HG02970 (cell line): ENCODE results near the gene DNAJB8.

Source experiments
- ATAC-seq: cut with Tn5 transposase; IDR thresholded peaks from one replicate; pipeline ENCODE4 v1.9.1; 2021; ENCODE audit warnings: mild to moderate bottlenecking, moderate library complexity, moderate number of reproducible peaks; ENCODE audit not compliant: unreplicated experiment, low FRiP score

Gene DNAJB8

GRCh38 chr3:128484404-128485281 is 18.0 kb upstream of the DNAJB8 start:
- ATAC-seq = no peak

- ATAC-seq = no peak
Observed at GRCh38 chr3:128483657-128484403, 17.1 kb upstream of the DNAJB8 start.

GRCh38 chr3:128482666-128483656 is 16.3 kb upstream of the DNAJB8 start:
- ATAC-seq = no peak

- ATAC-seq = no peak
Observed at GRCh38 chr3:128482175-128482574, 15.5 kb upstream of the DNAJB8 start.

GRCh38 chr3:128481438-128481942 is 14.8 kb upstream of the DNAJB8 start:
- no peak for ATAC-seq

GRCh38 chr3:128480717-128481437 is 14.2 kb upstream of the DNAJB8 start:
- ATAC-seq = no peak

DNA sequence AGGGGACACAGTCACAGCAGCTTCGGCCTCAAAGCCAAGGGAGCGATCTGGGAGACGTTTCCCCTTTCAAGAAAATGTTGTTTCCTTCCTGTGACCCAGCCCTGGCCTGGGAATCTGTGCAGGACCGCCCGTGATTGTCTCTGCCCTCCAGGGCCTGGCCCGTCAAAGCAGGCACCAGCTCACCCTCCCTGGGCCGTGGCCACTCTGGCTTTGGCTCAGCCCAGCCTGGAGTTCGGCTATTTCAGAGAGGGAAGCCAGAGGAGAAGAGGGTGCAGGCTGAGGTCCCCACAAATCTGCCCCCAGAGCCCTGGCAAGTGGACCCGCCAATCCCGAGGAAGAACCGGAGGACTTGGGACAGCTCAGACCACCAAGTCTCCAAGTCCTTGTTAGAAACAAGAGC is 13.6 kb upstream of the DNAJB8 start:
- no peak for ATAC-seq

DNA sequence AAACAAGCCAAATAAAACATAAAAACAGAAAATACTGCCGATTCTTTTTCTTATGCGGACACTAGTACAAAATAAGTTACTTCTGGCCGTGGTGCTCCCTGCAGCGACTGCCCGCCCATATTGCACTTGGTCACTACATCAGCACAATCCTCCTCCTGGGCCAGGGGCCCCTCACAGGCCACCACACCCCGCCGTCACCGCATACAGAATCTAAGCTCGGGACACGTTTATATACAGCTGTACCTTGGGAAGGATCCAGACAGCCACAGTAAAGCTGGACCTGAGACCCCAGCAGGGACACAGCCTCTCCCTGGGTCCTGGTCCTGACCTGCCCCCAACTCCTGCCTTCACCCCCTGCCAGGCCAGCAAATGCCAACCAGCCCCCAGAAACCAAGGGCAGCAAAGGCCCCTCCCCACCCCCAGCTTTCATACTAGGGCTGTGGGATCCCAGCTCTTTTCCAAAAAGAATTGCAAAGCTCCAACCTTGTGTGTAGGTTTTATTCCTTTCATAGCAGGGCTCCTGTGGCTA is 12.9 kb upstream of the DNAJB8 start:
- no peak for ATAC-seq

DNA sequence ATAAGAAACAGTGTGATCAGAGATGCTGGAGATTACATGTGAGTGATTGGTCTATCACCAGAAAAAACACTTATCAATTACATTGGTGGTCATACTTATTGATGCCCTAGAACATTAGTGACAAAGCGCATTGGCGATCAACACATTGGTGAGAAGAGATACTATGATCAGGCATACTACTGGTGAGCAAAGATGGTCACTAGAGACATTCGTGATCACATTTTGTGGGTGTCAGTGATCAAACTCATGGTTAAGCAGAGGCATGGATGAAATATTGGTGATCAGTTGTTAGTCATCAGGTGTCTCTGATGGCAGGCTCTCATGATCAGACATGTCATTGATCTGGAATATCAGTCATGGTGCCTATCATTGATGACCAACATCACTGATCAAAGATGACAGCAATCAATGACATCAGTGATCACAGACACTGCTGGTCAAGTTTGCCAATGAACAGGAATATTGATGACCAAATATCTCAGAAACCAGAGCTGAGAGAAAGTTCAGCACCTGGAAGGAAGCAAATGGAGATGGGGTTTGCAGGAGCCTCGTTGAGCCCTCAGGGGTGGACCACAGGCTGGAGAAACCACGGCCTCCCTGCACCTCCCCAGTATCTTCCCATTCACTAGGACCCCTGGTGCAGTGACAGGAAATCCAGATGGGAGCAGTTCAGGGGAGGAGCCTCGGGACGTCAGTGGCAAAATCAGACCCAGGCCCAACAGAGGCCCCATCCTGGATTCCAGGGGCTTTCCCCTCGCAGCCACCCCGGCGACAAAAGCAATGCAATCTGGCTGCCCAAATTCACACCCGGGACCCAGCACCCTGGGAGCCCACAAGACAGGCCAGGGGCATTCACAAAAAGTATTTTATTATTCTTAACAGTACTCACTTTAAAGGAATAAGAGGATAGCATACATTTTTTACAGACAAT is 12.2 kb upstream of the DNAJB8 start:
- no peak for ATAC-seq

GRCh38 chr3:128476659-128477058 is 10.0 kb upstream of the DNAJB8 start:
- ATAC-seq = no peak

DNA sequence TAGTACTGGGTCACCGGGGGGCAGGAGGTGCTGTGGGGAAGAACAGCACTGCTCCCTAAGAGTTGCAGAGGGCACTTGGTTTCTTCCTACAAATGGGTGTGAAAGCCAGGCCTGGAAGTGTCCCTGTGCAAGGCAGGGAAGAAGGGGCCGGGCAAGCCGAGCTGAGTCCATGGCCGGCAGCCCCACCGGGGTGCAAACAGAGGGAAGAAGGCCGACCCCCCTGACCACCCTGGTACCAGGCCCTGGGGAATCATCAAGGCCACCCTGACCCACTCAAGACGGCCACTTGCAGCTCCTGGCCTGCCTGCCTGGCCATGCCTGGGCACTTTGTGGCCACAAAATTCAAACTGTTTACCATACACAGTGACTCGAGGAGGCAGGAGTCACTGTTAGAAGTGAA is 8.7 kb upstream of the DNAJB8 start:
- ATAC-seq = no peak

DNA sequence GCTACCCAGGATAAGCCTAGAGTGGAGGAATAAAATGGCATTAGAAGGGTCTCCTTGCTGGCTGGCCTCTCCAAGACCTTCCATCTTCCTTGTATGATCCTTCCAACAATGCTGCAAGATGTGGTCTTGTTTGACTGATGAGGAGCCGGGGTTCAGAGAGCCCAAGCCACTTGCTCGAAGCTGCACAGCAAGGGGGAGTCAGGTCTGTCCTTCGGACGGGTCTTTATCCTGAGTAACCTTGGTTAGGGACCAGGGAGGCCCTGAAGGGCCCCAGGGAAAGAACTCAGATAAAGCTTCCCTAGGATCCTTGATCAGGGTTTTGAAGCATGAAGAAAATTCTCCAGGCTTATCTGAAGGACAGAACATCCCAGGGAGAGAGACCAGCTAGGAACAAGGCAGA is 7.0 kb upstream of the DNAJB8 start:
- no peak for ATAC-seq

DNA sequence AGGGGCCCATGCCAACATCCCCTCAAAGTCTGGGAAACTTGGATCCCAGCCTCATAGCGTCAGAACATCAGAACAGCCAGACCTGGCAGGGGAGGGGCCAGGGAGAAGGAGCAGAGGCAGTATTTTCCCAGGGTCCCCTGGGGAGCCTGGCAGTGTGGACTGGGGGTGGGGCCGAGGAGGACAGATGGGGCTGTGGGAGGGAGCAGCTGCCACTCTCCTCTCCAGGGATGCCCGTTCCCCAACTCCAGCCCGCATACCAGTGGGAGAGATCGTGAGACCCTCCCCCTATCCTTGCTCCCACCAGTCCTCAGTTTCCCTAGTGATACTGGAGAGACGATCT is 6.5 kb upstream of the DNAJB8 start:
- ATAC-seq = no peak

GRCh38 chr3:128472449-128473179 is 5.9 kb upstream of the DNAJB8 start:
- ATAC-seq = no peak

GRCh38 chr3:128471720-128472119 is 5.0 kb upstream of the DNAJB8 start:
- ATAC-seq = no peak

GRCh38 chr3:128471110-128471509 is 4.4 kb upstream of the DNAJB8 start:
- ATAC-seq = no peak

DNA sequence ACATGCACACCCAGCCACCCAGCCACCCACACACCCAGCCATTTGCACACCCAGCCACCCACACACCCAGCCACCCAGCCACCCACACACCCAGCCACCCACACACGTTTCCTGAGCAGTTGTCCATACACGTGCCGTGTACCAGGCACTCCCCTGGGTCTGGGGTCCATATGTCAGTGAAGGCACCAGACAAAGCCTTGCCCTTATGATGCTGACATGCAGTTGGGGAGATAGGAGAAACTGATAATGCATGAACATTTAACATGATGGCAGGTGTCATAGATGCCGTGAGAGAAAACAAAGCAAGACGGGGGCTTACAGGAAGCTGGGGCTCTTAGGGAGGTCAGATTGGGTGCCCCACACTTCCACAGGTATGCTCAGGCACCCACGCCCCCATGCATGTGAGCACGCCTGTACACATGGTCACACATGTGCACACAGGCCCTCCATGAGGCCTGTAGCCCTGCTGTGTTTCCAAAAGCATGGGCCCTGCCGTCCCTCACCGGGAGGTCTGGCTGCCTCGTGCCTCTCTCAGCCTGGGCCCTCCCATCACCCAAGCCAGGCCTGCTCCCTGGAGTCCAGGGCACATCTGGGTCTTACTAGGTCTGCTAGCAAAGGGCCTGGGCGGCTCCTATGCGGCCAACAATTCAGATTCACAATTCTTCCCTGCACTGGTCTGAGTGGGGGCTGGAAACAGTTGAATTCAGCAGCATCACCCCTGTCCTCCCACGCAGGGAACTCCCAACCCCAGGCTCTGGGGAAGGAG is 3.6 kb upstream of the DNAJB8 start:
- ATAC-seq = no peak
